GM18858 (cell line): ENCODE measurements around the gene ITPR3.

Experiments
- ATAC-seq: cut with Tn5 transposase; IDR thresholded peaks from one replicate; pipeline ENCODE4 v1.9.1; 2021; ENCODE audit not compliant: unreplicated experiment

Gene ITPR3

DNA sequence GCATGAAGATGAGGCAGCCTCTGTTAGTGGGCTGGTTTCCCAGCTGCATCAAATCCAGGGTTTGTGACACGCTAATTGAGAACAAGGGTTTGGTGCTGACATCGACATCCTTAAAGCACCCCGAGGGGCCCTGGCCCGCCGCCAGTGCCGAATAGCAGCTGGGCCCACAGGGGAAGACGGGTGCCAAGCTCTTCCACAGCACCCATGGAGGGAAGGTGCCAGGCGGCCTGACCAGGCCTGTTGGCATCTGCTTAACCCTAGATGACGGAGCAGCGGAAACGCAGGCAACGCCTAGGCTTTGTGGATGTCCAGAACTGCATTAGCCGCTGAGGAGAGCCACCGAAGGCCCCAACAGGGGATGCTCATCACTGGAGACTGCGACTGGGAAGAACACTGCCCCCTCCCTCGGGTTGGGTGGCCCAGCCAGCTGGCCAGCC is 74.3 kb downstream of the ITPR3 start:
- ATAC-seq, result no peak

DNA sequence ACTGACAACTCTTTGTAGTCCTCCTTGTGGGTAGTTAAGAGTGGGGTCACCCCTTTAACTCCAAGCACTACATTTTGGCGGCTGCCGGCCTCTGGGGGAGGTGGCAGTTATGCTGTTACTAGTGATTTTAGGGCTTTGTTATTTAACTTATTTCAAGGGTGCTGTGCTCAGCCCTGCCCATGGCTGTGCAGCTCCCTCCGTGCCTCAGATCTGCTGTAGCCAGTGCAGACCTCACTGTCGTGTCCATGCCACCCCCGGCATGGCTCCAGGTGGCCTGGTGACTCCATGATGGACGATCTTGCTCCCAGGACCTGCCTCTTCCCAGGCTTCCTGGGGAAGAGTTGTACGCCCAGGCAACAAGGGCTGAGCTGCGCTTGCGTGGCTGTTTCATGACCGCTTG is 75.0 kb downstream of the ITPR3 start:
- ATAC-seq, result no peak

DNA sequence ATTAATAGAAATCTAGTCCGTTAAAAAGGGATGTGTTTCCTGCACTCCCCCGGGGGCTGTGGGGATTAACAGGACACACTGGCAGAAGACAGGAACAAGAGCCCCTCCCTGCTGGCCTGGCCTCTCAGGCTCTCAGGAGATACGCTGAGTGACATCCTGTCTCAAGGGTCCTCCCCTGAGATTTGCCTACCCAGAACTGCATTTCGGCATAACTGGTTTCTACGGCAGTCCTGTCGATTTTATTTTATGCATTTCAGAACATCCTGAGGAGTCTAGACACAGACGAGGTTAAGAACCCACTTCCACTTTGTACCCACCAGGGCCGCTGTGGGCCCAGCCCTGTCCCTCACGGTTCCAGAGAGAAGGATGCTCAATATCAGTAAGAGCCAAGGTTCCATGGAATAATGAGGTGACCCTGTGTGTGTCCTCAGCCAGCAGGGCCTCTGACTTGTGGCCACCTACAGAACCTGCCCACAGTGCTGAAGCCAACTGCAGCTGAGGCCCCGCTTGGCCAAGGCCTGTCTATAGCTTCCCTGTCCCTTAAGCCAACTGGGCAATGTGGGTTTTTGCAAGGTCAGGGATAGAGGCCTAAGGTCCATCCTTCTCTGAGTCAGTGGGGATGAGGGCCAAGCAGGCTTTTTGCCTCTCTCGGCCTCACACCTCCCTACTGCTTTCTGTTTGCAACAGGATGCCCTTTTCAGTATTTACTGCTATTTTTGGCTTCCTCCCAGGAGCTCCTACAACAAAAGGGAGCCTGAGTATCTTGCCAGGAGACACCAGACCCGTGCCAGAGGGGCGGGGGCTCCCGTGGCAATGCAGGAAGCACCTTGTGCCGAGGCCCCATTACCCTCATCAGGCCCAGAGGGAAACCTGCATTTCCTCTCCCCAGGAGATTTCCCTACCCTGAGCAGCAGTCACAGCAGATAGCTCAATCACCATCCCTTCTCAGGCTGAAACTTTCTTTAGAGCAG is 75.7 kb downstream of the ITPR3 start:
- no peak for ATAC-seq

DNA sequence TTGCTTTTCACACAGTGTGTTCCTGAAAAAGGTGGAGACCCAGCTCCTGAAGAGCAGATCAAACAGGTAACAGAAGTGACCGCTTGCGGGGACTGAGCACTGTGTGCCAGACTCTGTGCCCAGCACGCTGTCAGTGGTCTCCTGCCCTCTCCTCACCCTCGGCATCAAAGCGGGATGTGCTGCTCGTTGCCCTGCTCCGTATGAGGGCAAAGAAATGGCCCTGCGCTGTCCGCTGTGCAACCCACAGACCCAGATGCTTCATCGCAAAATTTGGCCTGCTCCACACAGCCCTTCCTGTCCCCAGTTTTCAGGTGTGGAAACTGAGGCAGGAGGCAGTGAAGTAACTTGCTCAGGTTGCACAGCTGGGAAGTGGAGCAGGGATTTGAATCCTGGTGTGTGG is 76.7 kb downstream of the ITPR3 start:
- ATAC-seq, result no peak

DNA sequence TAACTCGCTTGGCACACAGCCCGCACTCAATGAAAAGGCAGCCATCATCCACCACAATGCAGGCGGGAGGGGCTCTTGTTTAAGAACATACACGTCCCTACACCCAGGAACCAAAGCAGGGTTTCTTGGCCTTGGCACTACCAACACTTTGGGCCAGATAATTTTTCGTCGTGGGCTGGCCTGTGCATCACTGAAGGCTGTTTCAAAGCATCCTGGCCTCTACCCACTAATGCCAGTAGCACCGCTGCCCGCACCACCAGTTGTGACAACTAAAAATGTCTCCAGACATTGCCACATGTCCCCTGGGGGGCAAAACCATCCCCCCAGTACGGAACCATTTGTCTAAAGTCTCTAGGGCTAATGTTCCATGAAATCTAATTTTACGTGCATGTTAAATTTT is 77.4 kb downstream of the ITPR3 start:
- no peak for ATAC-seq

DNA sequence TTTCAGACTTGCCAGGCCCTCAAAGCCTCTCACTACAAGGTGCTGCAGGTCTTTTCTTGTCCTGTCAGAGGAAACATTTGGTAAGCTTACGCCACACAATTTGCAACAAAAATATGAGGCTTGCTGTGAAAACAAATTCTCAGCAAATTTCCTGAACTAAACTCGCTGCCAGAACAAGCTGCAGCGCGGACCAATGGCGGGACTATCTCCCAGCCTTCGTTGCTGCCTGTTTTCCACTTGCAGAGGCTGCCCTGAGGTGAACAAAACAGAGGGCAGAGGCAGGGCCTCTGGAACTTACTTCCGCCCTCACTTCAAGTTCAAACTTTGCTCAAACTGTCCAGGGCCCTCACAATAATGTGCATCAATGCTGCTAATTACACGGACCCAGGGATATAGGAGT is 78.0 kb downstream of the ITPR3 start:
- no peak for ATAC-seq

DNA sequence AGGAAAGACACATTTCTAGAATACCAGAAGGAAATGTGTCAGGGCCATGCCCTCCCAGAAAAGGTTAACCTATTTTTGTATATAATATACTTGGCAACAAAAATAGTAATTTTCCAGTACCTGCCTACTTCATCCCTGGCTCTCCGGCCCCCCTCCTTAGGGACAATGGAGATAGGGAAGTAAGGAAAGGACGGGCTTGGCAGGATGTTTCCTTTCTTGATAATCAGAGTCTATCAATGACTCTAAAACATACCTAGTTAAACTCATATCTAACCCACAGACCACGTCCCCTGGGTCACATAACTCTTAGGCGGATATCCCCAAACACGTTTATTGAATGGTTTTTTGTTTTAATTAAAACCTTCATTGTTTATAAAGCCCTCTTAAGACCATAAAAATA is 78.6 kb downstream of the ITPR3 start:
- ATAC-seq, result no peak

DNA sequence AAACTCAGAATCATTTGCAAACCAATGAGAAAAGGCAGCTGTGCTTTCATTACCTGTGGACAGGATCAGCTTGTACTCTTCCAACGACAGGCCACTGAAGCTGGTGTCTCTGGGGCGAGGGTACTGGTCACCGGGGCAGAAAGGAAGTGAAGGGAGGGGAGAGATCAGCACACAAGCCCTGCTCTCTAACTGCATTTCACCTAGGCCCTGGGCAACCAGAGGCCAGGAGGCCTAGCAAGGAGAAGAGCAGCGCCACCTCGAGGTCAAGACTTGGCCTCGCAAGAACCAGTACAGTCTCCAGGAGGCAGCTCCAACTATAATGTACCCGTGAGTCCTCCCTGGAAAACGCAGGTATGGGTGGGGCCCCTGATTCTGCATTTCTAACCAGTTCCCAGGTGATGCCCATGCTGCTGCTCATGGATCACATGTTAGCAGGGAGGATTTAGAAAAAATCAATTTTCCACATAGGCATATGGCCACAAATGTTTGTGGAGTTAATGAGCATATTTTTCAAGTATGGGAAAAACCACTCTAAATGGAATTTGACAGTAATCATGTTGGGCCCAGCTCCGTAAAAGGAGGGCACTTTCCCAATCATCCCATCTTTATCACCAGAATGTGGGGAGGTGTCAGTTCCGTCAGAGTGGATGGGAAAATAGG is 79.4 kb downstream of the ITPR3 start:
- ATAC-seq, result no peak

DNA sequence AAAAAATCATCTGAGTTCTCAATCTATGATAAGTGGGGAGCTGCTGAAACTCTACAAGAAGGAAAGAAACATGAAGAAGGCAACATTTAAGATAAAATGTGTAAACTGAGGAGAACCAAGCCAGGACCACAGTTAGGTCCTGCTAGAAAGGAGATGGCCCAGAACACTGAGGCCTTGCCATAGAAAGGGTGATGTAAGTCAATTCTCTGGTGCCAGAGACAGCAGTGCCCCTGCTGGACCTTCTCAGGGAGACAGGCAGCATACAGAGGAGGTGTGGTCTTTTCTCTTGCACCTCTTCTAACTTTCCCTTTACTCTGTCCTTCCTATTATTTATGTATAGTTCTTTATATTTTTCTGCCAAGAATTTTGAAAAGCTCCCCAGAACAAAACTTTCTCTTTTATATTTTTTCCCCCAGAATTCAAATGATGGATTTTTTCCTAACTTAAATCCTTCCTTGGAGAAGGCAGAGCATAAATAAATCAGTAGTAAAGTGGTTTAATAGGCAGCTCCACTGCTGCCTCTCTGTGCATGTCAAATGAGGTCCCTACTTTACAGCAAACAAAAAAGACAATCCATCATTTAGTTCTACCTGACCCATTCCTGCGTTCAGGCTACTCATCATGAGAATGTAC is 81.3 kb downstream of the ITPR3 start:
- ATAC-seq, result no peak

DNA sequence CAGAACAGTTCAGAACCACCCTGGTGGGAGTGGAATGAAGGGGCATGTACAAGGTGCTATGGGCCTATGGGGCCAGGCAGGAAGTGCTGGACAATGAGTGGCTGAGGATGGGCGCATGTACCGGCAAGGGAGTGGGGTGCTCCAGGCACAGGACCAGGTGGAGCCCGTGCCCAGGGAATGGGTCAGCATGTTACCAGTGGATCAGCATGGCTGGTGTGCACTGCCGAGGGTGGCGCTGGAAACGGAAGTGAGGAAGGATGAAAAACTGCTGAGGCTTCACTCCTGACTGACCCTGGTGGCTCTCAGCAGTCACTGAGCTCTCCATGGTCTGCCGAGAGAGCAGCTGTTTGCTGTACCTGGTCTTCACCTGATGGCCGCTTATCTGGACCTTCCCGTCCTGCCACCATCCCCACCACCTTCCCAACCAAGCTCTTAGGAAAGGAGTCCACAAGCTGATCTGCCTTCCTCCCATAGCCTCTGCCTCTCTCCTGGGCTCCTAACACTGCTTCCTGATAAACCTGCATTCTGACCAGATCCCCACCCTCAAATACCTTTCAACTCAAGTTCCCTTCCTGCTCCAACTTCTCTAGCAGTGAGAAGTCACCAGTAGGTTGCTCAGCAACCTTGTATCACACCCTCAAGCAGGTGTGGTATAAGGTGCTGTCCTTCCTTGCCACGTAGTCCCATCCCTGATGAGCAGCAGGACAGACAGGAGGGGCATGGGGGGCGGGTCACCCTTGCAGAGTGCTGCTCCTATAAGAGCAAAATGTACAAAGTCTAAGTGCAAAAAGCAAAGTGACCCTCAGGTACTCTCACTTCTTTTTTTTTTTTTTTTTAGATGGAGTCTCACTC is 83.3 kb downstream of the ITPR3 start:
- ATAC-seq, result no peak

DNA sequence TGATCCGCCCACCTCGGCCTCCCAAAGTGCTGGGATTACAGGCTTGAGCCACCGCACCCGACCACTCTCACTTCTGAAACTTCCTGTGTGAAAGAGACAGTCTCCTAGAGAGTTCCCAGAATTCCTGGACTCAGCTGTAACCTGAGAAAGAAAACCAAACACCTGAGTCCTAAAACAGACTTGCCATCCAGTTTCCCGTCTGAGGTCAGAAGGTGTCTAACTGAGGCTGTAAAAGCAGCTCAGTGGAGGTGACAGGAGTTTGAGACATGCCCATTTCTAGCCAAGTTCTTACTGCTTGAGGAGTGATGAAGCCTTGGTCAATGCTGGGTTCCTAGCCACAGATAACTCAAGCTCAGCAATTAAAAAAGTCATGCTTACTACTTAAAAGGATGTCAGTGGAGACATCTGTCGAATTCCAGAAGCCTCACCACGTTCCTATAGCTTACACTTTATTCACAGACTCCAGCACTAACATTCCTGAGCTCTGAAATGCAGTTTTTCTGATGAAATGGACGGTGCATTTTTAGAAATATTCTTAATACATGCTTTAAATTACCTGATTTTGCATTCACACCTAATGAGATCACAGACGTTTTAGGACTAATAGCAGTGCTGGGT is 84.3 kb downstream of the ITPR3 start:
- no peak for ATAC-seq

DNA sequence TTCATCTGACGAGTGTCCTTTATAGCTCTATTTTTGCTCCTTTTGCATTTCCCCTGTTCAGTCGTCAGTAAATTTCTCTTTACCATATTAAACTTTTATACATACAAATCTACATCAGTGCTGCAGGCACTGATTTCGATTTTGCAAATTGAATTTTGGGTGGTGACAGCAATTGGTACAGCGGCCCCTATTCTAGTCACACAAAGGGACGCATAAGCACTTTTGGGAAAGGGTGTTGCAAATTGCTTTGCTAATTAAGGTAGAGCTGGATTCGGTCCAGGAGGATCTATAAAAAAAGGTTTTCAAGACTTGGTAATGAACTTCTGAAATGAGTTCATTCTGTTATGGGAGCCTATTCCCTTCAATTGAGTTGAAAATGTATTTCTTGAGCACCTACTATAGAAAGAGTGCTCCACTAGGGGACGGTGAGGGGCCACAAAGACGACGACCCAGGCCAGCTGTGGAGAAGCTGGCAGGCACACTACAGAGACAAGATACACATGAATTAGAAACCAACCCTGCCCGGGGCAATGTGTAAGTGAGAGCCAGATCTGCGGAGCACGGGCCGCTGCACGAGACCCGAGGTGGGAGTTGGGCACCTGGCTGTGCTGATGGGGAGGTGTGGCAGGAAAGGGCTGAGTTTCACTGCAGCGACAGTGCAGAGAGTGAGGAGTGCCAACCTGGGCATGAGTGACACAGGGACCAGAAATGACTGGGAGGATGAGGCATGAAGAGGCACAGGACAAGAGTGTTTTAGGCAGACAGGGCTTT is 85.0 kb downstream of the ITPR3 start:
- no peak for ATAC-seq

DNA sequence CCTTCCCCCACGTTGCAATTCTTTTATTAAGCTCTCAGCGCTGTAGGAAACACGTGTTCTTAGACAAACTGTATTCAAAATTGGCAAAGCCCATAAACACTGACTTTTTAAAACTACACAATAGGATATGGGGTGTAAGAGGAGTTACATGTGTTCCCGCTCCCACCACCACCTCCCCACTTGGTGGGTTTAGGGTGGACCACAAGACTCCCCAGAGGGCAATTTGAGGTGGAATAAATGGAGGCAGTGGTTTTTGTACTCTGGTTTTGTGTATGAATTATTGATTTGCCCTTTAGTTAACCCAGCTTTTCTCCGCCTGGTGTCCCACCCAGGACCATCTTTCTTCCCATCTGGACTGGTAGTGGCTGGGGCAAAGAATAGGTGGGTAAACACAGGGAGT is 86.6 kb downstream of the ITPR3 start:
- ATAC-seq, result no peak

DNA sequence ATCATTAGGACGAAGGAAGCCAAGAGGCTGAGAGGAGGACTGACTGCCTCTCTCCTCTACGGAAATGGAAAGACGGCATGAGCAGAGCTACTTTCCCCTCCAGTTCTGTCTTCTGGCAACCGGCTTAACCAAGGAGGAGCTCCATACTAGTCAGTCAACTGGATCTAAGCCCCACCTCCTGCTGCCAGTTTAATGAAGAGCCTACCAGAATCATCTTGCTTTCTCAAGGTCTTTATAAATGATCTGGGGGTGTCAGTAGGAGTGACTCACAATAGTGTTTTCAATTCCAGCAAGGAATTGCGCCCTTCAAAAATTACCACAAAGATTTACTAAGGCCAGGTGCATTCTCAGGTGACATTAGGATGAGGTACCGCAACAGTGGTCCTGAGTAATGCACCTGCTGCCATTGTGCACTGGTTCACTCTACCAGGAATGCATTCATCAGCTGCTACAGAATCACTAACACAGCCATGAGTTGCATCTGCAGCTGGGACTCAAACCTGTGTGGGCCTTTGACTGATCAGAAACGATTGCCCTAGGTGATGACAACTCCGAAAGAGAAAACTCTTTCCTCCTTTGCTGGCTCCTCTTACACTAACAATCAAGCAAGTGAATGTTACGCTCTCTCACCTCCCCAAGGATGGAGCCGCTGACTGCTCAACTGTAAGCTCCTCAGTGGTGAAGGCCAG is 87.5 kb downstream of the ITPR3 start:
- ATAC-seq, result no peak

DNA sequence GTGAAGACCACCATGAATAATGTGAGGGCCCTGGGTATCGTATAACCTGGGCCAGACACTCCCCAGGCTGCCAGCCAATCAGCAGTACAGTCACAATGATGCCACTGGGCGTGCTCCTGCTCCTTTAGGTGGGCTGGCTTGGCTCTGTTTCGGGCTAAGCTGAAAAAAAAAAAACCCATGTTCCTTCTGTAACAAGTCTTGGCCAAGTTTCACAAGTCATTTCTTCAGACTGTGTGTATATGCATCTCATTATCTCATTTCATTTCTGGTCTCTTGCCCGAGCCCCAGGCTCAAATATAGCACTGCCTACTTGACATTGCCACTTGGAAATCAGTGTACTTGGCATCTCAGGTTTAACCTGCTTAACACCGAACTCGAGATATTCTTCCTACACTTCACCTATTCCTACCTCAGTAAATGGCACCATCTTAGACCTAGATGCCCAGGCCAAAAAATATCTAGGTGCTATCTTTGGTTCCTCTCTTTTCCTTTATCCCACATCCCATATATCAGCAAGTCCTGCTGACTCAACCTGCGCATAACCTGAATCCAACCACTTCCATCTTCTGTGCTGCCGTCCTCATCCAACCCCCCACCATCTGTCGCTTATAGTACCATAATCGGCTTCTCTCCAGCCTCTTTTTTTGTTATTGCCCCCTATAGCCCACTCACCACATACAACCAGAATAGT is 88.6 kb downstream of the ITPR3 start:
- ATAC-seq, result no peak

DNA sequence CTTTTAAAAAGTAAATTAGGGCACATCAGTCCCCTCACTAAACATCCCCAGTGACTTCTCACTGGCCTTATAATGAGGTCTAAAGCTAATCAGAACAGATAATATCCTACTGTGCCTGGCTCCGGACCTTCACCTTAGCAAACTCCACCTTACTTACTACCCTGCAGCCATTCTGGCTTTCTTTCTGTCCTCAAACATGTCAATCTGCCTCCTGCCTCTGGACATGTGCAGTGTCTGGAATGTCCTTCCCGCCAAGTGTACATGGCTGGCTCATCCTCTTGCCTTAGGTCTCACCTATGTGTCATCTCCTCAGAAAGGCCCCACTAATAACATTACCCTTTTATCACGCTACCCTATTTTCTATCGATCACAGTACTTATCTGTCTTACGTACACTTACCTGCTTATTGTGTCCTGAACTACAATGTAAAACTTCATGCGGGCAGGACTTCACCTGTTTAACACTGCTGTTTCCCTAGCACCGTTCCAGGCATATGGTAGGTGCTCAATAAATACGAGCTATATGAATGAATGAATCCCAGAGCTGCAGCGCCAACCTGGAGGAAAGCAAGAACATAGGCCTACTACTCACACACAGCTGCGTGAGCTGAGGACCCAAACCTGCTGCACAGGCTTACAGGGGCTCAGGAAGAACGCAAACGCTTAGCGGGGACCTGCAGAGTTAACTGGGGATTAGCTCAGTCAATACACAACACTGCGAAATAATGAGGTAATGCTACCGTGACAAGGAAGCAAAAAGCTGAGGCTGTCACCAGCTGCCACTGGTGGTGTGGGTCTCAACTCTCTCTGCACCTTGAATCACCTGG is 89.4 kb downstream of the ITPR3 start:
- no peak for ATAC-seq
